Measurements from ENCODE around the gene SELPLG.

SELPLG gene

DNA sequence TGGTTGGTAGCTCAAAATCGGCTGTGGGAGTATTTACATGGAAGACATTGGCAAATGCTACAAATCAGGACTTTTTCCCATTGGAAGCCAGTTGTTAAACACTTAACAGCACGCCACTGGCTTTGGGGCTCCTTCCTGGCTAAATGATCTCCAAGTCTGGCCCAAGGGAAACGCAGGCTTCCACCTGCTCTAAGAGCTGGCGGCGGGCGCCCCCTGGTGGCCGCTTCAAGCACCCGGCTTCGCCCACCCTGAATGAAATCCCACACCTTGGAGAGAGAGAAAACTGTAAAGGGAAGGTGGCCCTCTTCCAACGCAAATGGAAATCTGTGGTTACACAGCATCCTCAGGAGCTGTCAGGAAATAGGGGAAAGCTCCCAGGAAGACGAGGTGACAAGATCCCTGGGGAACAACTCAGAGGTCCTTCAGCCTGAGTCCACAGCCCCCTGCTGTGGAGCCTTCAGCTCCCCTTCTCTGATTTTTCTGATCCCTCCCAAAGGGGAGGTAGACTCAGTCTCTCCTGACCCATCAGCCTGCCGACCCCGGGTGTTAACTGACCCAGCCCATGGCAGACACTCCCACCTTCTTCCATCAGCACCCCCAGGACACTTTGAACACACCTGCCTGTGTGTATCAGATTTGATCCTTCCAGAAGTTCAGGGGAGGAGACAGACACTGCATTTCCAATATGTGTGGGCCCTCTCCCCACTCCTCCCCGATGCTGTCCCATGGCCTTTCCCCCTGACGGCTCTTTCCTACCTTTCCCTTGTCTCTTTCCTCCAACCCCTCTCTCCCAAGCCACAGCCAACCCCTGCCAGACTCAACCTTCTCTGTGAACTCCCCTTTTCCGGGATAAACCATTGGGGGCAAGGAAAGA, 15.4 kb downstream of the SELPLG start:
- peak; percentile 75 for DNase-seq

DNA sequence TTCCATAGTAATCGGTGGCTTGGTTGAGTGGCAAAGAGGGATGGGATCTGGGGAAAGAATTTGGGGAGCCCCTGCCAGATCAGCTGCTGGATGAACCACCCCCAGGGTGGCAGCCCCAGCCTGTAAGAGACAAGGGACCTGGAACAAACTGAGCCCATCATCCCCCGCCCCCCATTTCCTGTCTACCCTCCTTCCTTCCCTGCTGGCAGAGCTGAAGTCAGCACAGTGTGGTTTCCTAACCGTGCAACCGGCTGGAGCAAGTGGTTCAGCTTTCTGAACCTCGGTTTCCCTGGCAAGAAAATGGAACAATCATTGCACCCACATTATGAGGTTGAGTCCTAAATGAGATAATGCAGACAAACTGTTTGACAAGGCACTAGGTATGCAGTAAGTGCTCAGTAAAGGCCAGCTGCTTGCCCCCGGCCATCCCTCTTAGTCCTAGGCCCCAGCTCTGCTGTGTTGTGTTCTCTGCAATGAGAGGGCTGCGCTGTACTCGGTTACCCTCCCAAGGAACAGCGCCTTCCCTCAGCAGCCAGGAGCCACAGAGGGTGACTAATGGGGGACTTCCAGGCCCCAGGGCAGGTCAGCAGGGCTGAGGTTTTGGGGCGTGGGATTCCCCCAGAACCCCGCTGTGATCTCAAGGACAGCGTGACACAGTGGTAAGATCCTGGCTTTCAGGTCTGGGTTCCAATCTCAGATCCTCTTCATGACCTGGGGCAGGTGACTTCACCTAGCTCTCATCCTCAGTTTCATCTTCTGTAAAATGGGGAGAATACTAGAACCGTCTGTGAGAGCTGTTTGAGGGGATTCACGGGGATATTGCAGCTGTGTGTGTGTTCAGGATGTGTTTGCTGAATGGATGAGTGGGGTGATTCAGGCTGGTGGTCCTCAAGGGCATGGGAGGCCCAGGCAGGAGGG, 16.5 kb downstream of the SELPLG start:
- peak; percentile 68 for DNase-seq

DNA sequence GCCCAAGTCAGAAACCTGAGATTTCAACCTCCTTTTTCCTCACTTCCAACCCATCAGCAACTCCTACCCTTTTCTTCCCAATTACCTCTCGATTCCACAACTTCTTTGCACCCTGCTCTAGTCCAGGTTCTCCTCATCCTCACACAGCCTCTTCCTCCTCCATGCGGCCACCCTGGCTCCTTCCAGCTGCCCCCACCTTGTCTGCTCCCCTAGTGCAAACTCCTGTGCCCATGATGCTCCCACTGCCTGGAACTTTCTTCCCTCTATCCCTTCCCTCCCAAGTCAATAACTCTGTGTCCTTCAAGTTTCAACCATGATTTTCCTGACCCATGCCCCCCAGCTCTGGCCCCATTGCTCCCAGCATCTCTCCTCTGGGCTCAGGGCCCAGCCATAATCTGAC, 17.3 kb downstream of the SELPLG start:
- DNase-seq = no peak

DNA sequence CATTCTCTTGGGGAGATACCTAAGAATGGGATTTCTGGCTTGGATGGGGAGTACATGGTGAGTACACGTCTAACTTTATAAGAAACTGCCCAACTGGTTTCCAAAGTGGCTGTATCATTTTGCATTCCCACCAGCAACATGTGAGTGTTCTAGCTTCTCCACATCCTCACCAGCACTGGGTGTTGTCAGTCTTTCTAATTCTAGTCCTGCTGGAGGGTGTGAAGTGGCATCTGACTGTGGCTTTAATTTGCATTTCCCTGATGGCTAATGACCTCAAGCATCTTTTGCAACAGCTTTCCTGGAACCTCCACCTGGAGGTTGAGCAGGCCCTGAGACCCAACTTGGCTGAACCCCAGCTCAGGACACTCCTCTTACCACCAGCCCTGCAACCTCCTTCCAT, 17.8 kb downstream of the SELPLG start:
- DNase-seq = no peak

DNA sequence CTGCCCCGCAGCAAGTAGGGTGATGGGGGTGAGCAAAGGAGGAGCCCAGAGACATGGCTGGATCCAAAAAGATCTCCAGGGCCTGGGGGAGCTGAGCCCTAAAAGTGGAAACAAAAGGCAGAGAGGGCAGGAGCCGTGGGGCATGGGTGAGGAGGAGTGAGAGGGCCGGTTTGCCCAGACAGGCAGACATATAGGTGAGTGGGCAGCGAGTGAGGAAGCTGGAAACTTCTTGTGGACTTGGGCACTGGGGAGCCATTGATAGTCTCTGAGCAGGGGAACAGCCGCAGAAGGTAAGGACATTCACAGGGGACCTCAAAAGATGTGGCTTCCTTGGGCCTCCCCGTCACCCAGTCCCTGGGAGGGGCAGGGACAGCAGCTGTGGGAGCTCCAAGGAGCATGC, 19.1 kb downstream of the SELPLG start:
- no peak for DNase-seq

DNA sequence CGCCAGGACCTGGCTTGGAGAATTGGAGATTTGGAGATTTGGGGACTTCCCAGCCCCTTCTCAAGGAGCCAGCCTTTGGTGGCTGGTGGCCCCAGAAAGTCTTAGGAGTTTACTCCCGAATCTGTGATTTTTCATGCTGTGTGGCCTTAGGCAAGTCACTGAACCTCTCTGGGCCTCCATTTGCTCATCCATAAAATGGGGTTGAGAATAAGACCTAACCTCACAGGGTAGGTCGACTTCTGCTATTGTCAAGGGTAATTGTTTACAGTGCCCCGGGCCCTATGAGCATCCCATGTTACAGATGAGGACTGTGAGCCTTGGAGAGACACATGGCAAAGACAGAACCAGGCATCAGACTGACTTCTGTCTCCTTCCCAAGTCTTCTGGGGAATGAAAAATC, 19.7 kb downstream of the SELPLG start:
- no peak for DNase-seq

DNA sequence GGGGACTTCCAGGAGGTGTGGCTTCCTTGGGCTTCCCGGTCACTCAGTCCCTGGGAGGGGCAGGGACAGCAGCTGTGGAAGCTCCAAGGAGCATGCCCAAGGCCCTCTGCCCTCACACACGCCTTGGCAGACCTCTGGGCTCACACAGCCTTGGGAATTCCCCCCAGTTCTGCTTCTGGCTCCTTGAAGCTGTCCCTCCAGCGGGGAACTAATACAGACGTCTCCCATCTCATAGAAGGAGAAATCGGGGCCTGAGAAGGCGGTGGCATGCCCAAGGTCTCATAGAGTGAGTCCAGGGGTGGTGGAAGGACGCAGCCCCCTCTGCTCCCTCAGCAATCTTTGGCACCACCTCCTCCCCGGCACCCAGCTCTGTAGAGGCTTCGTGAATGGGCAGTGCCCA, 20.1 kb downstream of the SELPLG start:
- DNase-seq = no peak

DNA sequence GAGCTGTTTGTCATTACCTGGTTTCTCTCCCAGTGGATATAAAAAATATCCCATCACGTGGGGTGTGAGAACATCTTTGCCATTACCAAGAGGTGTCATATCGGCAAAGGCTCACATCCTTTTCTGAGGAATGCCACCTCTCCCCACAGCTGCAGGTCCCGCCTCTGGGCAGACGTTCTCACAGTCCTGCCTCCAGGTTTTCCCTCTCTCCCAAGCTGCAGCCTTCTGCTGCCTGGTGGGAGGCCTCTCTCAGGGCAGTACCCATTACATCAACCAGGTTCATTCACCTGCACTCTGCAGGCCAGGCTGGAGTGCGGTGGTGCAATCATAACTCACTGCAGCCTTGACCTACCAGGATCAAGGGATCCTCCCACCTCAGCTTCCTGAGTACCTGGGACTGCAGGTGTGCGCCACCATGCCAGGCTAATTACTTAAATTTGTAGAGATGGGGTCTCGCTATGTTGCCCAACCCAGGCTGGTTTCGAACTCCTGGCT, 20.9 kb downstream of the SELPLG start:
- no peak for DNase-seq

DNA sequence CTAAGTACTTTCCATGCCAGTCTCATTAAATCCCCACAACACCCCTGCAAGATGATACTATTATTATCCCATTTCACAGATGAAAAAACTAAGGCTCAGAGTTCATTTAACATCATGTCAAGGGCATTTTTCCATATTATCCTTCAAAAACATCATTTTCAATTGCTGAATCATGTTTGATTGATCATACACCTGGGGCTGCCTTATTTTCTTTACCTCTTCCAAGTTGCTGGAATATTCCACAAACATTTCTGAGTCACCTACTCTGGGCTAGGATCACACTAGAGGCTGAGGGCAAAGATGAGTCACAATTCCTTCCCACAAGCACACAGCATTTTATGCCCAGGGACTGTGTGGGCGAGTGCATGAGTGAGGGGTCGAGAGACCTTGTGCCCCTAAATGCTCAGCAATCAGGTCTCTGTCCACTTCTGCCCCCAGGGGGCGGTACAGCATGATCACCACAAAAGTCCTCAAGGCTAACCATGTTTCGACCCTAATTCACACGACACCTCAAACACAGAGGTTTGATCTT, 21.7 kb downstream of the SELPLG start:
- DNase-seq = peak; percentile 50

DNA sequence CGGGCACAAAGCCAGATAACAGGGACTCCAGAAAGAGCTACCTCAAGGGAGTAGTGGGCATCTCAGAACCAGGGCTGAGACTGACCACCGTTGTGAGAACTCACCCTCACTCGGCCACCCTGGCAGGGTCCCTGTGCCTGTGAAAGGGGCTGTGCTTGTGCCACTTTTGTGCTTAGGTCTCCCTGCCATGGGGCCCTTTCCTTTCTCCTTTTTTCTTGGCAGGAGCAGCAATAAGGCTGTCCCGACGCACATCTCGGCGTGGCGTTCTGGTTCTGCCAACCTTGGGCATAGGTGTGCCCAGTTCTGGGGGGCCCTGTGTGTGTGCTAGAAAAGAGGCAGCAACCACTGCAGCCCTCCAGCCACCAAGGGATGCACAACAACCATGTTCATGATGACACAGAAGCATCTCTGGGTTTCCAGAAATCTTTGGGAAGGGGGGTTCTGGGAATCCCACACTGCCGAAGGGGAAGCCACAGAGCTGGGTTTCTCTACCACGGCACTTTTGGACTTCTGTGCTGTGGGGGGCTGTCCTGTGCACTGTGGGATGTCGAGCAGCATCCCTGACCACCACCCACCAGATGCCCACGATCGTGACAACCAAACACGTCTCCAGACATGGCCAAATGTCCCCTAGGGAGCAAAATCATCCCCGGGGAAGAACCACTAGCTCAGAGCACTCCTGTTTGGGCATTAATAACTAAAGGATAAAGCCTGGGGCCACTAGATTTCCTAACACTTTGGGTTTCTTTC, 22.7 kb downstream of the SELPLG start:
- no peak for DNase-seq

DNA sequence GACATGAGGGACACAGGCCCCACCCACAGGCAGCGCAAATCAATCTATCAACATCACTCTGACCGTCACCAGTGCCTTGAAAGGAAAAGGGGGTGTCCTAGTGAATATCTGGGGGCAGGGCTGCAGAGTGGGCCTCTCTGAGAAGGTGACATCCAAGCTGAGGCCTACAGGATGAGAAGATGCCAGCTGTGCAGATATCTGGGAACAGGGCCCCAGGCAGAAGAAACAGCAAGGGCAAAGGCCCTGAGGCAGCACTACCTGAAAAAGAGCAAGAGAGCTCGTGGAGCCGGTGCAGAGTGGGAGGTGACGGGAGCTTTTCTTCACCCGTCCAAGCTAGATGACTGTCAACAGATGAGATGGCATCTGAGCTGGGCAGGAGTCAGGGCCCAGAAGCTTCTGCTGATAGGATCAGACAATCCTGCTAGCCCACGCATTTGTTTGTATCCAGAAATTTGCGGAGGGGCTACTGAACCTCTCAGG, 23.3 kb downstream of the SELPLG start:
- no peak for DNase-seq

DNA sequence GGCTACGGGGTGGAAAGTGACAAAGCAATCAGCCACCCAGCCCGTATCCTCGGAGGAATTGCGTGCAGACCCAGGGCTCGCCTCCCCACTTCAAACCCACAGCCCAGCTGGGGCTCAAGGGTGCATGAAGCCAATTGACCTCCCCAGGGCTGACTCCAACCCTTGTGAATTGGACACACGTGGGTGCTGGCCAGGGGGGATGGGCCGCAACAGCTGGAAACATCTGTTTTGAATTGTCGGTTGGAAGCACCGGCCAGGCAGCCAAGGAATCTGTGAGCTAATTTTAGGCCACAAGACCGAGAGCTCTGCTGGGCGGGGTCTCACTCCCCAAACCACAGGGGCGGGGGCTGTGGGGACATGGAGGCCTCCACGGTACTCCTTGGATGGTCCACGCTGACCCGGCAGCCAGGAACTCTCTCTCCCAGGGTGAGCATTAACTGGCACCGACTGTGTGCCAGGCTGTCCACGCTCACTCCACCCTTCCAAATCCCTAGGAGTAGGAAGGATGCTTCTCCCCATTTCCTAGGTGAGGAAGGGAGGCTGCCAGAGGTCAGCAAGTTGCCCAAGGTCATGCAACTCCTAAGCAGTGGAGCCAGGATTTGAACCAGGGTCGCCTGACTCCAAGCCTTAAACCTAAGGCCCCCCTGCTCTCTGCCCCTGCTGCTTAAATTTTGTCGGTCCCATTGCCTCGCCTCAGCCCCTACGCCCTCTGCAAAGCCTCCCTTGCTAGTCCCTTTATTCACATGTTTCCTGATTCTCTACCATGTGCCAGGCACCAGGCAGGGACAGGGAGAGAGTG, 24.0 kb downstream of the SELPLG start:
- DNase-seq = no peak

DNA sequence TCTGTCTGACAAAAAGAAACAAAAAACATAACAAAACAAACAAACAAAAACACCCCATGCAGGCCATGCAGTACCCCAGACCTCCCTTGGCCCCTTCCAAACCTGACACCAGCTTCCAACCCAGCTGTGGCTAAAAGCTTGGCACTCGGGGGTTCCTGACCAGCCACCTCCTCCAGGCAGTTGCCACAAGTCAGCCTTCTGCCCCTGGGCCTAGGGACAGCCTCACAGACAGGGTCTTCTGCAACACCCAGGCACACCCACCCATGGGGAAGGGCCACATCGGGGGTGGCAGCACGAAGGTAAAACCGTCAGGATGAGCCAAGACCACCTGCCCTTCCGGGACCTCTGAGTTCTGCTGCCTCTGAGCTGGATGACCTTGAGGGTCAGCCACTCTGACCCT, 25.1 kb downstream of the SELPLG start:
- no peak for DNase-seq

DNA sequence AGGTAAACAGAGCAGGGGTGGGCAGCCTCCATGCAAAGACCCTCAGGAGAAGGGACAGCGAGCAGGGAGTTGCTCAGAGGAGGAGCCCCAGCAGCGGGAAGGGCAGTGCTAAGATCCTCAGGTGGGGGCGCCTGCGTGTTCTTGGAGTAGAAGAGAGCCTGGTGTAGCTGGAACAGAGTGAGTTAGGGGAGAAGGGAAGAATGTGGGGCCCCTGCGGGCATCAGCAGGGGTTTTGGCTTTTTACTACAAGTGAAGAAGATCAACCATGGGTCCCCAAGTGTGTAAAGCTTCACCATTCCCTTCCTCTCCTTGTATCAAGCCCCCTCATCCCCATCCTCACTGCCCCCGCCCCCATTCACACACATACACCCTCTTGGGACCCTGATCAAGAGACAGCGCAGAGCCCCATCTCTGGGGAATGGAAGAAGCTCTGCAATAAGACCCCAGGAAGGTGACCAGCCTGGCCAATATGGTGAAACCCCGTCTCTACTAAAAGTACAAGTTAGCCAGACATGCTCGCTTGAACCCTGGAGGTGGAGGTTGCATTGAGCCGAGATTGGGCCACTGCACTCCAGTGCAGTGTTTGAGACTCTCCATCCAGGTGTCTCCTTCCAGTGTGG, 25.6 kb downstream of the SELPLG start:
- no peak for DNase-seq

DNA sequence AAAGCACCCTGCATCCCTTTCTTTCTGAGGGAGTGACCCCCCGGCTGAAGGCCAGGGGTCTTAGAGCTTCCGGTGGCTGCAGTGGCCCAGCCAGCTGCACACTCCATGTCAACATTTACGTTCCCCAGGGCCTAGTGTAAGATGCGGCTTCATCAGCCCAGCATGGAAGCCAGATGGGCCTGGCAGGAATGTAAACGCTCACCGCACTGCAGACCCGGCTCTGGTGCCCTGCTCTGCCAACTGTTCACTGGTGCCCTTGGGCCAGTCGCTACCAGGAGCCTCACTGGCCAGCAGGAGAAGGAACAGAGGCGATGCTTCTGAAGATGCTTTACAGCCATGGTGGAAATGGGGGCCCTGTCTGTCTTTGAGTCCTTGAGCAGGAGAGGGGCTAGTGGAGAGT, 27.2 kb downstream of the SELPLG start:
- DNase-seq = no peak

DNA sequence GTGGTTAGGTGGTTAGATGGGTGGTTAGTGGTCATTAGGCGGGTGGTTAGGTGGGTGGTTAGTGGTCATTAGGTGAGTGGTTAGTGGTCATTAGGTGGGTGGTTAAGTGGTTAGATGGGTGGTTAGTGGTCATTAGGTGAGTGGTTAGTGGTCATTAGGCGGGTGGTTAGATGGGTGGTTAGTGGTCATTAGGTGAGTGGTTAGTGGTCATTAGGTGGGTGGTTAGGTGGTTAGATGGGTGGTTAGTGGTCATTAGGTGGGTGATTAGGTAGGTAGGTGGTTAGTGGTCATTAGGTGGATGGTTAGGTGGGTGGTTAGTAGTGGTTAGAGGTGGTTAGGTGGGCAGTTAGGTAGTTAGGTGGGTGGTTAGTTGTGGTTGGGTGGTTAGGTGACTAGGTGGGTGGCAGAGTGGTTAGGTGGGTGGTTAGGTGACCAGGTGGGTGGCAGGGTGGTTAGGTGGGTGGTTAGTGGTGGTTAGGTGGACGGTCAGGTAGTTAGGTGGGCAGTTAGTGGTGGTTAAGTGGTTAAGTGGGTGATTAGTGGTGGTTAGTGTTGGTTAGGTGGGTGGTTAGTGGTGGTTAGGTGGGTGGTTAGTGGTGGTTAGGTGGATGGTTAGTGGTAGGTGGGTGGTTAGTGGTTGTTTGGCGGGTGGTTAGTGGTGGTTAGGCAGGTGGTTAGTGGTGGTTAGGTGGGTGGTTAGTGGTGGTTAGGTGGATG, 27.8 kb downstream of the SELPLG start:
- DNase-seq = no peak

DNA sequence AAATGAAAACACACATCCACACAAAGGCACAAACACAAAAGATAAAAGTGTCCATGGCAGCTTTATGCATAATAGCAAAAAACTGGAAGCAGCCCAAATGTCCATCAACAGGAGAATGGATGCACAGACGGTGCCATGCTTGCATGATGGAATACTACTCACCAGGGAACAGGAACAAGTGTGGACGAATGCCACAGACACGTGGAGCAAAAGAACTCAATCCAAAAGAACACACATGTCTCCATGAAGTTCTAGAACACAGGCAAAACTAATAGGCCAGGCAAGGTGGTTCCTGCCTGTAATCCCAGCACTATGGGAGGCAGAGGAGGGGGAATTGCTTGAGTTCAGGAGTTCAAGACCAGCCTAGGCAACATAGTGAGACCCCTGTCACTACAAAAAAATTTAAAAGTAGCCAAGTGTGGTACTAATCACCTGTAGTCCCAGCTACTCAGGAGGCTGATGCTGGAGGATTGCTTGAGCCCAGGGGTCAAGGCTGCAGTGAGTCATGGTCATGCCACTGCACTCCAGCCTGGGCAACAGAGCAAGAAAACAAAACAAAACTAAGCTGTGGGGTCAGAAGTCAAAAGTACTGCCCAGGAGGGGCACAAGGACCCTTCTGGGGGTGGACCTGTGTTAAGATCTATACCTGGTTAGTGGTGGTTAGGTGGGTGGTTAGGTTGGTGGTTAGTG, 28.5 kb downstream of the SELPLG start:
- no peak for DNase-seq

DNA sequence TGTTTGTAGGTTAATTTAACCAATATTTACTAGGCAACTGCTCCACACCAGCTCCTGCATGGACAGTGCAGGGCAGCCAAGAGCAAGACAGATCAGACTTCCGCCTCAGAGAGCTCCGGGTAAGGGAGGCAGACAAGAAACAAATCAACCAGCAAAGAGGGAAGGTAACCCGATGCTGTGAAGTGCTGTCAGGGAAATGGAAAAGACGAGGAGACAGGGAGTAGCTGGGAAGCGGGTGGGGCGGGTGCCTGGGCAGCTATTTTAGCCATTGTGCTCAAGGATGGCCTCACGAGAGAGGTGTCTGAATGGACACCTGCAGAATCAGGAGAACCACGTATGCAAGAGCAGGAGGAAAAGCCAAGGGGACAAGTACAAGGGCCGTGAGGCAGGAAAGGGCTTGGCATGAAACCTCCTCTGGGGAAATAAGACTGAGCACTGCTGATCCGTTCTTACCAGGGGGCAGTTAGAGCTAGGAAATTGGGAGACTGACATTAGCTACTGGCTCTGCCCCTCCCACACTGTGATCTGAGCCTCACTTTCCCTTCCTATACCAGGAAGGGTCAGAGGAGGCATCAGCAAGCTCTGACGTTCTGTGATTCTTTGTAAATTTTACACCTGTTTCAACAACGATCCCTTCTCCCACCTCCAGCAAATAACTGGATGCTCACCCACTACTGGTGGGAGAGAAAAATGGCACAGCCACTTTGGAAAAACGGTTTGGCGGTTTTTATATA, 29.3 kb downstream of the SELPLG start:
- DNase-seq = no peak

DNA sequence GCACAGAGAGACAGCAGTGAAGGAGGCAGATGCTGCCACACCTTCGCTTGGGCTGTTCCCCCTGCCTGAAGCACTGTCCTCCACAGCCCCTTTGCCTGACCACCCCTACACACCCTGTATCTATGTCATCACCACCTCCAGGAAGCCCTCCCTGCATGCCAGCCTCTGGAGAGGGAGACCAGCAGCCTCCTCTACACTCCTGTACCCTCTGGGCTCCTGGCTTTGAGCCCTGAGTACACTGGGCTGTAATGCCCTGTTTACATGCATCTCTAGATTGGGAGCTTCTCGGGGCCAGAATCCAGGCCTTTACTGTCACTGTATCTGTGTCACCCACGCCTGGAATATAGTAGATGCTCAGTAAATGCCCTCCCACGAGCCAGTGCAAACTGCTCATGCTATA, 30.0 kb downstream of the SELPLG start:
- DNase-seq = no peak

Data from T-helper 9 cell (primary cell).